Measurements from ENCODE around the gene TPPP2.
A peak's percentile ranks its signal among the peaks of the same experiment; 100 is the strongest.

Gene TPPP2

GRCh38 chr14:21020977-21021545, 9.0 kb upstream of the TPPP2 start:
- no peaks in the 10 kb centered on the region for H4K20me1 ChIP-seq
- peaks cover 0 to 19% (median 8%) of the 10 kb centered on the region in 11 experiments; a peak in 10 of 22 replicates for H3K27me3 ChIP-seq
- H3K4me3 ChIP-seq = no peak overlapping the region
- no peaks in the 10 kb centered on the region for H3K9me3 ChIP-seq (replicated peaks in 1 of 11)
- H3K4me2 ChIP-seq = no peak overlapping the region
- H3K36me3 ChIP-seq = peaks cover 0 to 18% (median 4%) of the 10 kb centered on the region in 11 experiments; a peak in 8 of 22 replicates
- peaks cover 19 to 67% (median 43%) of the 10 kb centered on the region in 10 experiments for H3K4me1 ChIP-seq
- no peak overlapping the region for H3K27ac ChIP-seq
- H3K9ac ChIP-seq = no peak overlapping the region
- no peak for TF ChIP-seq Cebpa-rat (IDR thresholded peaks at IDR 0.05)

GRCh38 chr14:21022686-21023085, 7.3 kb upstream of the TPPP2 start:
- Histone ChIP-seq H4K20me1 (no peaks in the 10 kb centered on the region), H3K27ac (no peak overlapping the region), H3K4me1 (peaks cover 19 to 51% (median 36%) of the 10 kb centered on the region in 10 experiments), H3K4me3 (no peak overlapping the region), H3K36me3 (peaks cover 0 to 15% (median 0%) of the 10 kb centered on the region in 11 experiments; a peak in 8 of 22 replicates), H3K27me3 (peaks cover 0 to 19% (median 8%) of the 10 kb centered on the region in 11 experiments; a peak in 10 of 22 replicates), H3K9me3 (replicated peaks in 1 of 11) (no peaks in the 10 kb centered on the region), H3K4me2 (peak overlapping the region in 9 of 11 experiments; percentile 6 to 100 (median 98); a peak in 12 of 22 replicates), H3K9ac (no peak overlapping the region)
- no peak for TF ChIP-seq Cebpa-rat (IDR thresholded peaks at IDR 0.05)

- peak overlapping the region; percentile 76 to 100 (median 98); a peak in 21 of 22 replicates for H3K4me2 ChIP-seq
- H3K9me3 ChIP-seq (replicated peaks in 1 of 11) = no peaks in the 10 kb centered on the region
- H3K27me3 ChIP-seq = peaks cover 0 to 19% (median 8%) of the 10 kb centered on the region in 11 experiments; a peak in 10 of 22 replicates
- no peak overlapping the region for H3K4me3 ChIP-seq
- no peak overlapping the region for H3K27ac ChIP-seq
- no peaks in the 10 kb centered on the region for H4K20me1 ChIP-seq
- peaks cover 0 to 11% (median 0%) of the 10 kb centered on the region in 11 experiments; a peak in 7 of 22 replicates for H3K36me3 ChIP-seq
- no peak for TF ChIP-seq Cebpa-rat (IDR thresholded peaks at IDR 0.05)
- H3K9ac ChIP-seq = no peak overlapping the region
- H3K4me1 ChIP-seq = peaks cover 19 to 47% (median 34%) of the 10 kb centered on the region in 10 experiments
Observed at GRCh38 chr14:21023174-21023573, 6.8 kb upstream of the TPPP2 start.

- TF ChIP-seq Cebpa-rat (IDR thresholded peaks at IDR 0.05) = no peak
- H3K9ac ChIP-seq = peak overlapping the region; percentile 52 to 82 (median 75); a peak in 21 of 22 replicates
- H4K20me1 ChIP-seq = no peaks in the 10 kb centered on the region
- H3K9me3 ChIP-seq (replicated peaks in 1 of 11) = no peaks in the 10 kb centered on the region
- peaks cover 0 to 10% (median 0%) of the 10 kb centered on the region in 11 experiments; a peak in 5 of 22 replicates for H3K36me3 ChIP-seq
- H3K27me3 ChIP-seq = peaks cover 0 to 19% (median 8%) of the 10 kb centered on the region in 11 experiments; a peak in 10 of 22 replicates
- peaks cover 19 to 41% (median 32%) of the 10 kb centered on the region in 10 experiments for H3K4me1 ChIP-seq
- H3K4me2 ChIP-seq = peak overlapping the region; percentile 76 to 100 (median 98)
- H3K27ac ChIP-seq = peak overlapping the region in 9 of 11 experiments; percentile 8 to 71 (median 54); a peak in 15 of 22 replicates
- H3K4me3 ChIP-seq = peak overlapping the region; percentile 51 to 76 (median 68)
Observed at GRCh38 chr14:21023817-21024584, 6.0 kb upstream of the TPPP2 start.

- Histone ChIP-seq H3K9me3 (replicated peaks in 1 of 11) (no peaks in the 10 kb centered on the region), H3K9ac (peak within 1 kb of the TSS; percentile 63 to 82 (median 75)), H3K36me3 (peaks cover 0 to 10% (median 0%) of the 10 kb centered on the region in 11 experiments; a peak in 4 of 22 replicates), H3K27ac (peak within 1 kb of the TSS in 9 of 11 experiments; percentile 8 to 71 (median 54); a peak in 16 of 22 replicates), H3K4me3 (peak within 1 kb of the TSS; percentile 51 to 76 (median 68)), H3K4me1 (peaks cover 19 to 40% (median 30%) of the 10 kb centered on the region in 10 experiments), H4K20me1 (no peaks in the 10 kb centered on the region), H3K4me2 (peak within 1 kb of the TSS; percentile 76 to 100 (median 98)), H3K27me3 (peaks cover 0 to 19% (median 8%) of the 10 kb centered on the region in 11 experiments; a peak in 10 of 22 replicates)
- TF ChIP-seq Cebpa-rat (IDR thresholded peaks at IDR 0.05) = no peak
Observed at GRCh38 chr14:21024585-21025370, 5.2 kb upstream of the TPPP2 start, which contains the start of gene NDRG2. TSS of gene NDRG2 (minus strand) at chr14:21025061. CDS start at chr14:21023315, 1,746 bp downstream.

GRCh38 chr14:21025371-21026273, 4.4 kb upstream of the TPPP2 start:
- H3K27ac ChIP-seq = peak overlapping the region in 7 of 11 experiments; percentile 9 to 50 (median 40); a peak in 6 of 22 replicates
- H3K27me3 ChIP-seq = peaks cover 0 to 19% (median 8%) of the 10 kb centered on the region in 11 experiments; a peak in 10 of 22 replicates
- peak overlapping the region; percentile 58 to 77 (median 67); a peak in 20 of 22 replicates for H3K9ac ChIP-seq

GRCh38 chr14:21026274-21026987, 3.6 kb upstream of the TPPP2 start:
- H4K20me1 ChIP-seq = no peaks in the 10 kb centered on the region
- H3K4me2 ChIP-seq = peak overlapping the region in 8 of 11 experiments; percentile 76 to 99 (median 98); a peak in 11 of 22 replicates
- peak overlapping the region in 1 of 10 experiments; percentile 69; a peak in 1 of 20 replicates for H3K4me3 ChIP-seq
- peaks cover 0 to 2% (median 0%) of the 10 kb centered on the region in 11 experiments; a peak in 2 of 22 replicates for H3K36me3 ChIP-seq
- H3K9me3 ChIP-seq (replicated peaks in 1 of 11) = no peaks in the 10 kb centered on the region
- H3K4me1 ChIP-seq = peaks cover 19 to 37% (median 30%) of the 10 kb centered on the region in 10 experiments
- H3K27me3 ChIP-seq = peaks cover 0 to 19% (median 8%) of the 10 kb centered on the region in 11 experiments; a peak in 10 of 22 replicates
- H3K9ac ChIP-seq = no peak overlapping the region
- TF ChIP-seq Cebpa-rat (IDR thresholded peaks at IDR 0.05) = no peak
- no peak overlapping the region for H3K27ac ChIP-seq

More at GRCh38 chr14:21025371-21026273, 4.4 kb upstream of the TPPP2 start:
- Histone ChIP-seq H3K4me2 (peak overlapping the region; percentile 76 to 99 (median 98)), H3K9me3 (replicated peaks in 1 of 11) (no peaks in the 10 kb centered on the region), H4K20me1 (no peaks in the 10 kb centered on the region), H3K36me3 (peaks cover 0 to 6% (median 0%) of the 10 kb centered on the region in 11 experiments; a peak in 4 of 22 replicates), H3K4me3 (peak overlapping the region; percentile 51 to 76 (median 68)), H3K4me1 (peaks cover 19 to 40% (median 30%) of the 10 kb centered on the region in 10 experiments)
- TF ChIP-seq Cebpa-rat (IDR thresholded peaks at IDR 0.05) = no peak
